Measurements from ENCODE around the gene CD99. TPM values are rescaled to one million over a fixed set of nuclear protein-coding genes. Genes with fewer than 3 reads are reported as not detected.

The CD99 gene
- polyA plus RNA-seq, 1 donor, result 229 TPM

- Histone ChIP-seq H3K36me3 (ENCODE audit: control insufficient read depth, insufficient read depth, low read length) (peaks cover 21% of the 10 kb centered on the region), H3K27me3 (ENCODE audit: control insufficient read depth, insufficient read depth, low read length) (no peaks in the 10 kb centered on the region), H3K4me1 (ENCODE audit: control insufficient read depth, insufficient read depth, low read length) (peaks cover 18% of the 10 kb centered on the region), H3K4me3 (ENCODE audit: low read length) (no peak overlapping the region), H3K9me3 (ENCODE audit: control insufficient read depth, low read depth, low read length) (no peaks in the 10 kb centered on the region), H3K27ac (ENCODE audit: low read length) (peak overlapping the region; percentile 71)
- WGBS (ENCODE audit: insufficient coverage, low lambda C conversion rate), result no CpG with 5 or more reads among the region's 9 CpGs
- no peak for DNase-seq
These were observed 18.5 kb downstream of the CD99 start for GRCh38 chrX:2709556-2709955.

GRCh38 chrX:2710041-2710840 lies 19.1 kb downstream of the CD99 start:
- no peak overlapping the region for H3K4me3 ChIP-seq (ENCODE audit: low read length)

GRCh38 chrX:2711441-2711840 lies 20.3 kb downstream of the CD99 start:
- DNase-seq, result no peak
- peaks cover 18% of the 10 kb centered on the region for H3K4me1 ChIP-seq (ENCODE audit: control insufficient read depth, insufficient read depth, low read length)
- WGBS (ENCODE audit: insufficient coverage, low lambda C conversion rate), result no CpG with 5 or more reads among the region's 2 CpGs
- peaks cover 26% of the 10 kb centered on the region for H3K36me3 ChIP-seq (ENCODE audit: control insufficient read depth, insufficient read depth, low read length)
- H3K4me3 ChIP-seq (ENCODE audit: low read length), result no peak overlapping the region
- no peaks in the 10 kb centered on the region for H3K9me3 ChIP-seq (ENCODE audit: control insufficient read depth, low read depth, low read length)
- H3K27ac ChIP-seq (ENCODE audit: low read length), result no peak overlapping the region
- no peaks in the 10 kb centered on the region for H3K27me3 ChIP-seq (ENCODE audit: control insufficient read depth, insufficient read depth, low read length)

More at GRCh38 chrX:2710041-2710840, 19.1 kb downstream of the CD99 start:
- peak in 1 of 2 donors; percentile 73 for DNase-seq
- Histone ChIP-seq H3K27ac (ENCODE audit: low read length) (peak overlapping the region; percentile 71), H3K36me3 (ENCODE audit: control insufficient read depth, insufficient read depth, low read length) (peaks cover 25% of the 10 kb centered on the region), H3K27me3 (ENCODE audit: control insufficient read depth, insufficient read depth, low read length) (no peaks in the 10 kb centered on the region), H3K9me3 (ENCODE audit: control insufficient read depth, low read depth, low read length) (no peaks in the 10 kb centered on the region), H3K4me1 (ENCODE audit: control insufficient read depth, insufficient read depth, low read length) (peaks cover 18% of the 10 kb centered on the region)
- 40% methylated on average over 2 of the region's 15 CpGs for WGBS (ENCODE audit: insufficient coverage, low lambda C conversion rate)

- Histone ChIP-seq H3K4me3 (ENCODE audit: low read length) (no peak overlapping the region), H3K4me1 (ENCODE audit: control insufficient read depth, insufficient read depth, low read length) (peaks cover 11% of the 10 kb centered on the region), H3K27me3 (ENCODE audit: control insufficient read depth, insufficient read depth, low read length) (no peaks in the 10 kb centered on the region), H3K36me3 (ENCODE audit: control insufficient read depth, insufficient read depth, low read length) (peaks cover 31% of the 10 kb centered on the region), H3K9me3 (ENCODE audit: control insufficient read depth, low read depth, low read length) (no peaks in the 10 kb centered on the region), H3K27ac (ENCODE audit: low read length) (no peak overlapping the region)
- DNase-seq, result no peak
- WGBS (ENCODE audit: insufficient coverage, low lambda C conversion rate), result no CpG with 5 or more reads among the region's 9 CpGs
These were observed 21.3 kb downstream of the CD99 start for GRCh38 chrX:2712428-2712827.

- Histone ChIP-seq H3K4me1 (ENCODE audit: control insufficient read depth, insufficient read depth, low read length) (peaks cover 8% of the 10 kb centered on the region), H3K9me3 (ENCODE audit: control insufficient read depth, low read depth, low read length) (no peaks in the 10 kb centered on the region), H3K27me3 (ENCODE audit: control insufficient read depth, insufficient read depth, low read length) (no peaks in the 10 kb centered on the region), H3K36me3 (ENCODE audit: control insufficient read depth, insufficient read depth, low read length) (peaks cover 39% of the 10 kb centered on the region), H3K27ac (ENCODE audit: low read length) (no peak overlapping the region), H3K4me3 (ENCODE audit: low read length) (no peak overlapping the region)
- no CpG with 5 or more reads among the region's 13 CpGs for WGBS (ENCODE audit: insufficient coverage, low lambda C conversion rate)
- DNase-seq, result no peak
These were observed 22.1 kb downstream of the CD99 start for GRCh38 chrX:2712890-2713840.

GRCh38 chrX:2714551-2714950 lies 23.5 kb downstream of the CD99 start:
- peaks cover 6% of the 10 kb centered on the region for H3K4me1 ChIP-seq (ENCODE audit: control insufficient read depth, insufficient read depth, low read length)
- H3K27me3 ChIP-seq (ENCODE audit: control insufficient read depth, insufficient read depth, low read length), result no peaks in the 10 kb centered on the region
- WGBS (ENCODE audit: insufficient coverage, low lambda C conversion rate), result no CpG with 5 or more reads among the region's 6 CpGs
- no peak for DNase-seq
- H3K4me3 ChIP-seq (ENCODE audit: low read length), result no peak overlapping the region
- peaks cover 46% of the 10 kb centered on the region for H3K36me3 ChIP-seq (ENCODE audit: control insufficient read depth, insufficient read depth, low read length)
- H3K9me3 ChIP-seq (ENCODE audit: control insufficient read depth, low read depth, low read length), result no peaks in the 10 kb centered on the region
- H3K27ac ChIP-seq (ENCODE audit: low read length), result no peak overlapping the region

- Histone ChIP-seq H3K4me1 (ENCODE audit: control insufficient read depth, insufficient read depth, low read length) (no peaks in the 10 kb centered on the region), H3K9me3 (ENCODE audit: control insufficient read depth, low read depth, low read length) (no peaks in the 10 kb centered on the region), H3K36me3 (ENCODE audit: control insufficient read depth, insufficient read depth, low read length) (peaks cover 50% of the 10 kb centered on the region), H3K27me3 (ENCODE audit: control insufficient read depth, insufficient read depth, low read length) (no peaks in the 10 kb centered on the region), H3K4me3 (ENCODE audit: low read length) (no peak overlapping the region), H3K27ac (ENCODE audit: low read length) (no peak overlapping the region)
- no peak for DNase-seq
- WGBS (ENCODE audit: insufficient coverage, low lambda C conversion rate), result no CpG with 5 or more reads among the region's 11 CpGs
These were observed 24.0 kb downstream of the CD99 start for GRCh38 chrX:2715066-2715600.

- no peak for DNase-seq
- 67% methylated on average over 1 of the region's 5 CpGs for WGBS (ENCODE audit: insufficient coverage, low lambda C conversion rate)
- Histone ChIP-seq H3K4me3 (ENCODE audit: low read length) (no peak overlapping the region), H3K27me3 (ENCODE audit: control insufficient read depth, insufficient read depth, low read length) (no peaks in the 10 kb centered on the region), H3K4me1 (ENCODE audit: control insufficient read depth, insufficient read depth, low read length) (no peaks in the 10 kb centered on the region), H3K36me3 (ENCODE audit: control insufficient read depth, insufficient read depth, low read length) (peaks cover 64% of the 10 kb centered on the region), H3K9me3 (ENCODE audit: control insufficient read depth, low read depth, low read length) (no peaks in the 10 kb centered on the region), H3K27ac (ENCODE audit: low read length) (no peak overlapping the region)
These were observed 26.2 kb downstream of the CD99 start for GRCh38 chrX:2717312-2717711.

- Histone ChIP-seq H3K9me3 (ENCODE audit: control insufficient read depth, low read depth, low read length) (no peaks in the 10 kb centered on the region), H3K4me3 (ENCODE audit: low read length) (no peak overlapping the region), H3K27ac (ENCODE audit: low read length) (no peak overlapping the region), H3K27me3 (ENCODE audit: control insufficient read depth, insufficient read depth, low read length) (no peaks in the 10 kb centered on the region), H3K4me1 (ENCODE audit: control insufficient read depth, insufficient read depth, low read length) (no peaks in the 10 kb centered on the region), H3K36me3 (ENCODE audit: control insufficient read depth, insufficient read depth, low read length) (peaks cover 69% of the 10 kb centered on the region)
- no peak for DNase-seq
- no CpG with 5 or more reads among the region's 2 CpGs for WGBS (ENCODE audit: insufficient coverage, low lambda C conversion rate)
These were observed 27.7 kb downstream of the CD99 start for GRCh38 chrX:2718821-2719220.

- Histone ChIP-seq H3K27ac (ENCODE audit: low read length) (no peak overlapping the region), H3K36me3 (ENCODE audit: control insufficient read depth, insufficient read depth, low read length) (peaks cover 72% of the 10 kb centered on the region), H3K4me3 (ENCODE audit: low read length) (no peak overlapping the region), H3K4me1 (ENCODE audit: control insufficient read depth, insufficient read depth, low read length) (no peaks in the 10 kb centered on the region), H3K9me3 (ENCODE audit: control insufficient read depth, low read depth, low read length) (no peaks in the 10 kb centered on the region), H3K27me3 (ENCODE audit: control insufficient read depth, insufficient read depth, low read length) (no peaks in the 10 kb centered on the region)
- DNase-seq, result peak in 1 of 2 donors; percentile 34
- WGBS (ENCODE audit: insufficient coverage, low lambda C conversion rate), result 100% methylated on average over 2 of the region's 10 CpGs
These were observed 28.8 kb downstream of the CD99 start for GRCh38 chrX:2719774-2720447.

Data from large intestine (tissue), 3 donors.